GM13976 (cell line): ENCODE results near the gene GABRP.
"Not testable (repeated sequence)": the region's sequence is repeated elsewhere in the genome, so short reads cannot be mapped to it uniquely, and the experiment has no call there.

Source experiments
- DNase-seq: peaks from one replicate; pipeline ENCODE4 v3.0.0; 2012; ENCODE audit warnings: low spot score
- in situ Hi-C: fragments of 300-500 bp; cut with MboI; formaldehyde crosslinking; loops from one replicate; pipeline ENCODE4 v1.12.0; 2022; ENCODE audit warnings: low sequenced_read_pairs, mixed read lengths, inconsistent platforms; ENCODE audit not compliant: unreplicated experiment
- TF ChIP-seq, protein P1 (sequence below): IDR thresholded peaks from 2 replicates; pipeline ENCODE4 v1.5.1; 2012; ENCODE audit warnings: borderline replicate concordance, mild to moderate bottlenecking; ENCODE audit not compliant: insufficient read depth; ENCODE audit errors: extremely low read depth, missing control alignments, control extremely low read depth

The GABRP gene

DNA sequence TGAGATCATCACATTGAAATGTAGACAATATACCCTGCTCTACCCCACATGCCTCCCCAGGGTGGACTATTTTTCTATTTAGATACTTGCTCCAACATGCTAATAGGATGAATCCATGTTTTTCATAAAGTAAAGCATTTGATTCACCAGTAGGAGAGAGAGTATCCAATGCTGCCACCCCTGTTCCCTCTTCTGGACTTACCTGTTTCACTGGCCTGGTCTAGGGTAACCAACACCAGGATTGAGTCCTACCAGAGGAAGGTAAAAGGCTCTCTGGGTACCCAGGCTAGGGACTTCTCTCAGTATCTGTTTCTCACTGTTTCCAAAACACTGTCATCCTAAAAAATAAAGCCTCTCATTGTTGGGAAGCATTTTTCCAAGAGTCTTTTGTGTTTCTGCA lies 30.2 kb upstream of the GABRP start:
- TF ChIP-seq, protein P1, sequence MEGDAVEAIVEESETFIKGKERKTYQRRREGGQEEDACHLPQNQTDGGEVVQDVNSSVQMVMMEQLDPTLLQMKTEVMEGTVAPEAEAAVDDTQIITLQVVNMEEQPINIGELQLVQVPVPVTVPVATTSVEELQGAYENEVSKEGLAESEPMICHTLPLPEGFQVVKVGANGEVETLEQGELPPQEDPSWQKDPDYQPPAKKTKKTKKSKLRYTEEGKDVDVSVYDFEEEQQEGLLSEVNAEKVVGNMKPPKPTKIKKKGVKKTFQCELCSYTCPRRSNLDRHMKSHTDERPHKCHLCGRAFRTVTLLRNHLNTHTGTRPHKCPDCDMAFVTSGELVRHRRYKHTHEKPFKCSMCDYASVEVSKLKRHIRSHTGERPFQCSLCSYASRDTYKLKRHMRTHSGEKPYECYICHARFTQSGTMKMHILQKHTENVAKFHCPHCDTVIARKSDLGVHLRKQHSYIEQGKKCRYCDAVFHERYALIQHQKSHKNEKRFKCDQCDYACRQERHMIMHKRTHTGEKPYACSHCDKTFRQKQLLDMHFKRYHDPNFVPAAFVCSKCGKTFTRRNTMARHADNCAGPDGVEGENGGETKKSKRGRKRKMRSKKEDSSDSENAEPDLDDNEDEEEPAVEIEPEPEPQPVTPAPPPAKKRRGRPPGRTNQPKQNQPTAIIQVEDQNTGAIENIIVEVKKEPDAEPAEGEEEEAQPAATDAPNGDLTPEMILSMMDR: no peak
- in situ Hi-C loops: no loop called here

DNA sequence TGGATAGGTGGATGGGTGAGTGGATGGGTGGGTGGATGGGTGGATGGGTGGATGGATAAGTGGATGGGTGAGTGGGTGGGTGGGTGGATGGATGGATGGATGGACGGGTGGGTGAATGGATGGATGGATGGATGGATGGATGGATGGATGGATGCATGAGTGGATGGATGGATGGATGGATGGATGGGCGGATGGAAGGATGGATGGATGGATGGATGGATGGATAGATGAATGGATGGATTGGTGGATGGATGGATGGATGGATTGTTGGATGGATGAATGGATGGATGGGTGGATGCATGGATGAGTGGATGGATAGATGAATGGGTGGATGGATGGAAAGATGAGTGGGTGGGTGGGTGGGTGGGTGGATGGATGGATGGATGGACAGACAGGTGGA lies 29.0 kb upstream of the GABRP start:
- in situ Hi-C loops, DNase-seq: not testable (repeated sequence)

More for the DNA sequence above, 30.2 kb upstream of the GABRP start:
- DNase-seq: no peak

DNA sequence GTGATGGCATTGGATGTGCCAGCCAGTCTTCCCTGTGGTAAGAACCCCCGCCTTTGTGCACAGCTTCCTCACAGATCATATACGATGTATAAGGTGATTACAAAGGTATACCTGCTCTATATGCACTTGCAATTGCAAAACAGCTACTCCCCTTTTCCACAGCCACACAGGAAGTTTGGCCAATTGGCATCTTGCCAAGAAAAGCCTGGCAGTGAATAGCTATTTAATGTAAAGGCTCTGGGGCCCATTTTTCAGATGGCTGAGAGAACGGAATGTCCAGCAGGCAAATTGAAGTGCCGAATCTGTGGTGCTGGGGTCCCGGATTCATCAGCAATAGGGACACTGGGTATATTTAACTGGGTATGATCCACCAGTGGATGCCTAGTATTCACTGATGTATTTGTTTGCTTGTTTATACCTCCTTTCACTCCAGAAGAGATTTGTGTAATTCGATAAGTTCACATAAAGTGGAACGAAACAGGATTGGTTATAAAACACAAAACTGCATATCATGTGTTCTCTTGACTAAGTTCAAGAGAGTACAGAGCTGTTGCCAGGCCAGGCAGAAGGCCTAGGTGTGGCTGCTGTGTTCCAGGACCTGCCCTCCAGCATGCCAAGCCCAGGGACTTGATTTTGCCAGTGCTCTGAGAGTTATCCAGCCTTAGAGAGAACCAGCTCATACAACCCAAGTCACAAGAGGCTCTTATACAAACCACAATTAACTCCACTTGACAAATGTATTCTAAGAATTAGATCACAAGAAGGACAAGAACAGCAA lies 27.7 kb upstream of the GABRP start:
- no peak for DNase-seq
- in situ Hi-C loops: no loop called here
- TF ChIP-seq, protein P1: no peak

- TF ChIP-seq, protein P1: no peak
- in situ Hi-C loops: no loop called here
- no peak for DNase-seq
Observed at GRCh38 chr5:170756691-170757090, 26.8 kb upstream of the GABRP start.

- DNase-seq: no peak
- in situ Hi-C loops: no loop called here
- TF ChIP-seq, protein P1: no peak
Observed at GRCh38 chr5:170757182-170757601, 26.3 kb upstream of the GABRP start.

GRCh38 chr5:170757669-170758068 lies 25.9 kb upstream of the GABRP start:
- TF ChIP-seq, protein P1: no peak
- in situ Hi-C loops: no loop called here
- no peak for DNase-seq

DNA sequence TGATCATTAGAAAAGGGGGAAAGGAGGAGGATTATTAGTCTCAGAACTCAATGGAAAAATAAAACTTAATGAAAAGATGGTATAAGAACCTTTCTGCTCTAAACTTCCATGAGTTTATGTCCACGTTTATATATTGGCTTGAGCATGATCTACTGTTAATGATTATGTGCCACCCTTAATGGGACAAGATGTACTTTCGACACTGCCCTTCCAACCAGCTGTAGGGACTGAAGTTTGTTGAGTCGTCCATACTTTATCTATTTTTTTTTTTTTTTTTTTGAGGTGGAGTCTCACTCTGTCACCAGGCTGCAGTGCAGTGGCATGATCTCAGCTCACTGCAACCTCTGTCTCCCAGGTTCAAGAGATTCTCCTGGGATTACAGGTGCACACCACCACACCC lies 25.0 kb upstream of the GABRP start:
- no peak for DNase-seq
- TF ChIP-seq, protein P1: no peak
- in situ Hi-C loops: no loop called here
